GM19351 (cell line): ENCODE measurements around the gene PSAT1.

ENCODE experiments used
- ATAC-seq: cut with Tn5 transposase; IDR thresholded peaks from one replicate; pipeline ENCODE4 v1.9.1; 2021; ENCODE audit warnings: mild to moderate bottlenecking, moderate library complexity; ENCODE audit not compliant: unreplicated experiment

PSAT1 gene

GRCh38 chr9:78358329-78359051 is 61.6 kb downstream of the PSAT1 start:
- no peak for ATAC-seq

- ATAC-seq, result no peak
Measured at GRCh38 chr9:78363221-78363620, 66.3 kb downstream of the PSAT1 start.

GRCh38 chr9:78365748-78366697 is 69.1 kb downstream of the PSAT1 start:
- no peak for ATAC-seq

- ATAC-seq, result no peak
Measured at GRCh38 chr9:78366827-78367226, 69.9 kb downstream of the PSAT1 start.

- ATAC-seq, result no peak
Measured at GRCh38 chr9:78368236-78368635, 71.3 kb downstream of the PSAT1 start.

- peak; percentile 52 for ATAC-seq
Measured at GRCh38 chr9:78369639-78370219, 72.8 kb downstream of the PSAT1 start.

- ATAC-seq, result no peak
Measured at GRCh38 chr9:78370991-78371390, 74.1 kb downstream of the PSAT1 start.

GRCh38 chr9:78371981-78372380 is 75.1 kb downstream of the PSAT1 start:
- ATAC-seq, result no peak
